Keratinocyte (primary cell): ENCODE measurements around the gene ALOX5AP.

Experiments used
- CTCF ChIP-seq, 3 experiments: IDR thresholded peaks in 1 of 3; conservative IDR thresholded peaks in 1 of 3; optimal IDR thresholded peaks in 1 of 3; 2 replicates in 2 of 3; 3 replicates in 1 of 3; pipeline versions ENCODE3 to v1.5.1; 2011; ENCODE audit warnings: low read length in 3 of 3, mild to moderate bottlenecking in 3 of 3, moderate library complexity in 2 of 3, control low read depth in 1 of 3, inconsistent platforms in 1 of 3; ENCODE audit not compliant: insufficient read depth in 2 of 3; ENCODE audit errors: extremely low read depth in 1 of 3
- EZH2 ChIP-seq: IDR thresholded peaks from one replicate; pipeline ENCODE4 v1.6.1; 2012; ENCODE audit warnings: inconsistent platforms, mild to moderate bottlenecking, low read length, moderate library complexity

GRCh38 chr13:30809787-30810186 lies 74.4 kb downstream of the ALOX5AP start:
- TF ChIP-seq CTCF (optimal IDR thresholded peaks at IDR 0.05 in 1 of 3, IDR thresholded peaks at IDR 0.05 in 1 of 3, conservative IDR thresholded peaks at IDR 0.05 in 1 of 3; ENCODE audit: extremely low read depth in 1 of 3, insufficient read depth in 2 of 3, low read length in 3 of 3) (no peak), EZH2 (no peak)
